CD4-positive, alpha-beta memory T cell (primary cell): Measurements from ENCODE around the gene RRP7A. TPM values are rescaled to one million over a fixed set of nuclear protein-coding genes. Genes with fewer than 3 reads are reported as not detected.

Experiments used
- CTCF ChIA-PET: fragments of 350-600 bp; sonication (Branson Sonifier 250); formaldehyde crosslinking; loops from one replicate; lab custom pipeline; 2021; ENCODE audit warnings: inconsistent platforms; ENCODE audit not compliant: partially characterized antibody; lab: Charles Lee
- POLR2A ChIA-PET: fragments of 350-600 bp; sonication (Branson Sonifier 250); formaldehyde crosslinking; loops from one replicate; lab custom pipeline; 2021; ENCODE audit not compliant: partially characterized antibody; lab: Charles Lee
- DNase-seq, 5 donors: peaks; one replicate each; pipeline versions ENCODE4 v3.0.0 to v3.0.0-alpha.2; 2020 to 2022; ENCODE audit warnings: mixed read lengths in 1 of 5
- H3K27ac ChIP-seq: one replicate; pipeline ENCODE4 v1.7.0; 2013; ENCODE audit warnings: low read depth, low read length
- H3K27me3 ChIP-seq: 2 replicates; pipeline ENCODE4 v1.7.0; 2013; ENCODE audit warnings: mild to moderate bottlenecking, low read length, moderate library complexity; ENCODE audit not compliant: insufficient read depth
- H3K36me3 ChIP-seq: 2 replicates; pipeline ENCODE4 v1.7.0; 2013; ENCODE audit warnings: mild to moderate bottlenecking, low read length, moderate library complexity; ENCODE audit not compliant: insufficient read depth
- H3K4me1 ChIP-seq: 2 replicates; pipeline ENCODE4 v1.7.0; 2013; ENCODE audit warnings: mild to moderate bottlenecking, low read length, moderate library complexity; ENCODE audit not compliant: insufficient read depth
- H3K4me3 ChIP-seq, 2 donors: one replicate each; pipeline ENCODE4 v1.7.0; 2013; ENCODE audit warnings: low read length in 2 of 2, mild to moderate bottlenecking in 1 of 2
- H3K9me3 ChIP-seq, 2 donors: one replicate each; pipeline ENCODE4 v1.7.0; 2013; ENCODE audit warnings: low read length in 2 of 2, control low read depth in 1 of 2; ENCODE audit not compliant: control insufficient read depth in 1 of 2
- H3K27ac Mint-ChIP-seq, 7 donors: one replicate each; pipeline ENCODE4 v1.8.0; 2020 to 2021; ENCODE audit warnings: mixed read lengths in 7 of 7, mild to moderate bottlenecking in 6 of 7, inconsistent platforms in 3 of 7, moderate library complexity in 3 of 7
- H3K27me3 Mint-ChIP-seq, 2 donors: one replicate each; pipeline ENCODE4 v1.8.0; 2020 to 2021; ENCODE audit warnings: mixed read lengths in 2 of 2
- H3K36me3 Mint-ChIP-seq, 2 donors: one replicate each; pipeline ENCODE4 v1.8.0; 2020 to 2021; ENCODE audit warnings: mixed read lengths in 2 of 2, inconsistent platforms in 1 of 2, mild to moderate bottlenecking in 1 of 2
- H3K4me1 Mint-ChIP-seq, 4 donors: one replicate each; pipeline ENCODE4 v1.8.0; 2020 to 2021; ENCODE audit warnings: mixed read lengths in 4 of 4, mild to moderate bottlenecking in 1 of 4
- H3K4me3 Mint-ChIP-seq, 8 donors: one replicate each; pipeline ENCODE4 v1.8.0; 2020 to 2021; ENCODE audit warnings: mixed read lengths in 8 of 8, mild to moderate bottlenecking in 7 of 8, moderate library complexity in 6 of 8, inconsistent platforms in 3 of 8
- H3K9me3 Mint-ChIP-seq, 8 donors: one replicate each; pipeline ENCODE4 v1.8.0; 2020 to 2021; ENCODE audit warnings: mixed read lengths in 8 of 8, mild to moderate bottlenecking in 5 of 8, inconsistent platforms in 3 of 8, moderate library complexity in 1 of 8
- intact Hi-C: fragments of 100-400 bp; cut with micrococcal nuclease; formaldehyde crosslinking; loops from one replicate; pipeline ENCODE4 v1.15.1; 2023
- polyA plus RNA-seq, 2 donors: library from polyadenylated mRNA; unstranded; fragments of 300-500 nt; fragmentation: Illumina TruSeq; gene quantifications; one replicate each; pipeline ENCODE4 v1.2.3, GENCODE V29; 2021
- total RNA-seq, 2 experiments: library from RNA; stranded (reverse); gene quantifications; one replicate each; pipeline ENCODE4 v1.2.3, GENCODE V29; 2021

RRP7A gene
- total and polyA plus RNA-seq, 4 experiments from 2014 or later: 56.9 to 104 (median 77.9) TPM

- no peaks in the 10 kb centered on the region for H3K4me1 ChIP-seq
- Mint-ChIP-seq H3K27me3 (peaks cover 20 to 29% of the 10 kb centered on the region in 2 donors), H3K9me3 (no peaks in the 10 kb centered on the region), H3K4me3 (no peak overlapping the region), H3K4me1 (peaks cover 0 to 2% (median 0%) of the 10 kb centered on the region in 4 donors), H3K27ac (no peak overlapping the region), H3K36me3 (no peaks in the 10 kb centered on the region)
- no peaks in the 10 kb centered on the region for H3K9me3 ChIP-seq
- intact Hi-C loops: no loop called here
- POLR2A ChIA-PET: no interaction called here
- no peaks in the 10 kb centered on the region for H3K36me3 ChIP-seq
- no peak overlapping the region for H3K27ac ChIP-seq
- CTCF ChIA-PET: no interaction called here
- peaks cover 4% of the 10 kb centered on the region for H3K27me3 ChIP-seq
- no peak overlapping the region for H3K4me3 ChIP-seq
- DNase-seq: no peak
Observed at GRCh38 chr22:42461511-42461910, 58.1 kb downstream of the RRP7A start.

Other genes with a start within 250 kb of the RRP7A start
- gene TCF20, start 249.1 kb downstream of the RRP7A start, total RNA-seq: 10 to 100 TPM; 88.7 to 93.4 TPM
- 1 to 10 TPM in 1 of 2 donors, under 1 TPM in 1; 0.72 to 4.8 TPM for gene TCF20, start 249.1 kb downstream of the RRP7A start, polyA plus RNA-seq
- under 1 TPM; 0.29 to 0.55 TPM for gene NFAM1, start 87.4 kb downstream of the RRP7A start, total RNA-seq
- under 1 TPM in 1 of 2 donors, not detected in 1; 0.05 TPM for gene NFAM1, start 87.4 kb downstream of the RRP7A start, polyA plus RNA-seq
- gene SERHL2, start 34.2 kb upstream of the RRP7A start, total RNA-seq: under 1 TPM; 0.36 to 0.81 TPM
- gene SERHL2, start 34.2 kb upstream of the RRP7A start, polyA plus RNA-seq: under 1 TPM in 1 of 2 donors, not detected in 1; 0.26 TPM
- gene POLDIP3, start 95.1 kb upstream of the RRP7A start, total RNA-seq: 10 to 100 TPM; 80.6 to 82.3 TPM
- gene POLDIP3, start 95.1 kb upstream of the RRP7A start, polyA plus RNA-seq: 10 to 100 TPM; 66.1 to 74.9 TPM
- 1 to 10 TPM; 1.9 to 2.1 TPM for gene ATP5MGL, start 120.8 kb upstream of the RRP7A start, total RNA-seq
- gene ATP5MGL, start 120.8 kb upstream of the RRP7A start, polyA plus RNA-seq: under 1 TPM in 1 of 2 donors, not detected in 1; 0.78 TPM
- gene CYB5R3, start 129.6 kb upstream of the RRP7A start, total RNA-seq: 10 to 100 TPM; 42.7 to 43.2 TPM
- gene CYB5R3, start 129.6 kb upstream of the RRP7A start, polyA plus RNA-seq: 10 to 100 TPM; 46.4 to 91.1 TPM
- under 1 TPM in 1 of 2 experiments, not detected in 1; 0.15 TPM for gene A4GALT, start 201.1 kb upstream of the RRP7A start, total RNA-seq
- gene A4GALT, start 201.1 kb upstream of the RRP7A start, polyA plus RNA-seq: not detected